Measurements from ENCODE around the gene CD164.
A peak's percentile ranks its signal among the peaks of the same experiment; 100 is the strongest.

The CD164 gene

DNA sequence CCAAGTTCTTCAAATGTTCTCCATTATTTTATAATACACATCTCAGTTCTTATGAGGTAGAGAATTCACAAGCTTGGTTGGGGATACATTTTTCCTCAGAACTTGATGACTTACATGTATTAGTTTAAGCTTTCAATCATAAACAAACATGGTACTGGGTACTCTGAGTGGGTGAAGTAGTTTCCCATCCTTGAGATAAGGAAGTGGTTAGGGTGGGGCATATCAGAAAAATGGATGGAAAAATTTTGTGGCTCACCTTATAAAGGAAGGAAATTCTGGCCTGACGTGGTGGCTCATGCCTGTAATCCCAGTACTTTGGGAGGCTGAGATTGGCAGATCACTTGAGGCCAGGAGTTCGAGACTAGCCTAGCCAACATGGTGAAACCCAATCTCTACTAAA lies 52.0 kb downstream of the CD164 start:
- no peak overlapping the region for H3K27ac ChIP-seq
- intact Hi-C loops (cut with DNase I; ENCODE audit: low total_unique reads) = no loop called here
- H3K4me1 ChIP-seq = peaks cover 0 to 5% (median 0%) of the 10 kb centered on the region in 4 donors
- H3K36me3 ChIP-seq = no peaks in the 10 kb centered on the region
- H3K4me3 ChIP-seq = no peak overlapping the region
- no peaks in the 10 kb centered on the region for H3K27me3 ChIP-seq
- H3K9me3 ChIP-seq = no peaks in the 10 kb centered on the region
- TF ChIP-seq, protein P1, sequence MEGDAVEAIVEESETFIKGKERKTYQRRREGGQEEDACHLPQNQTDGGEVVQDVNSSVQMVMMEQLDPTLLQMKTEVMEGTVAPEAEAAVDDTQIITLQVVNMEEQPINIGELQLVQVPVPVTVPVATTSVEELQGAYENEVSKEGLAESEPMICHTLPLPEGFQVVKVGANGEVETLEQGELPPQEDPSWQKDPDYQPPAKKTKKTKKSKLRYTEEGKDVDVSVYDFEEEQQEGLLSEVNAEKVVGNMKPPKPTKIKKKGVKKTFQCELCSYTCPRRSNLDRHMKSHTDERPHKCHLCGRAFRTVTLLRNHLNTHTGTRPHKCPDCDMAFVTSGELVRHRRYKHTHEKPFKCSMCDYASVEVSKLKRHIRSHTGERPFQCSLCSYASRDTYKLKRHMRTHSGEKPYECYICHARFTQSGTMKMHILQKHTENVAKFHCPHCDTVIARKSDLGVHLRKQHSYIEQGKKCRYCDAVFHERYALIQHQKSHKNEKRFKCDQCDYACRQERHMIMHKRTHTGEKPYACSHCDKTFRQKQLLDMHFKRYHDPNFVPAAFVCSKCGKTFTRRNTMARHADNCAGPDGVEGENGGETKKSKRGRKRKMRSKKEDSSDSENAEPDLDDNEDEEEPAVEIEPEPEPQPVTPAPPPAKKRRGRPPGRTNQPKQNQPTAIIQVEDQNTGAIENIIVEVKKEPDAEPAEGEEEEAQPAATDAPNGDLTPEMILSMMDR (IDR thresholded peaks at IDR 0.05) = no peak
- DNase-seq = peak in 1 of 2 donors; percentile 25

DNA sequence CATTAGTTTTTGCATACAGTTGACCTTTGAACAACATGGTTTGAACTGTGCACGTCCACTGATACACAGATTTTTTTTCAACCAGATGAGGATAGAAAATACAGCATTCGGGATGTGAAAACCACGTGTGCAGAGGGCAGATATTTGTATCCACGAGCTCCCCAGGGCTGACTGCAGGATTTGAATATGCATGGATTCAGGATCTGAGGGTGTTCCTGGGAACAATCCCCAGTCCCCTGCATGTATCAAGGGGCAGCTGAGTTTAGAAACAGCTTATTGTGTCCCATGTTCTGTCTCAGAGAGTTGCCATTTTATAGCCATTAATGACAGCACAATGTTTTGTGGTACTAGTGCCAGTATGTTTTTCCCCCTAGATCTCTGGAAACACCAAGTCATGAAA lies 53.6 kb downstream of the CD164 start:
- Histone ChIP-seq H3K4me1 (peaks cover 0 to 22% (median 6%) of the 10 kb centered on the region in 4 donors), H3K36me3 (no peaks in the 10 kb centered on the region), H3K27me3 (no peaks in the 10 kb centered on the region), H3K9me3 (no peaks in the 10 kb centered on the region), H3K4me3 (no peak overlapping the region), H3K27ac (no peak overlapping the region)
- intact Hi-C loops (cut with DNase I; ENCODE audit: low total_unique reads) = no loop called here
- DNase-seq = peak in 1 of 2 donors; percentile 1
- TF ChIP-seq, protein P1 (IDR thresholded peaks at IDR 0.05) = no peak

DNA sequence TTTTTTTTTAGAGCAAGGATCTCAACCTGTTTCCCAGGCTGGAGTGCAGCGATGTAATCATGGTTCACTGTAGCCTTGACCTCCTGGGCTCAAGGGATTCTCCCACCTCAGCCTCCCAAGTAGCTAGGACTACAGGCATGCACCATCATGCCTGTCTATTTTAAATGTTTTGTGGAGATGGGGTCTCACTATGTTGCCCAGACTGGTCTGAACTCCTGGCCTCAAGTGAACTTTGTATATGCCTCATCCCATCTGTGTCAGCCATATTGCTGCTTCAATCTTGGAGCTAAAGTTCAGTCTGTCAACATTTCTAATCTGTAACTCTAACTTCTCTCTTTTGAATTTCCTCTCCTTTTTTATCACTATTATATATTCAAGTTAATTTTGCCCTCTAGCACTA lies 54.3 kb downstream of the CD164 start:
- peak in 1 of 2 donors; percentile 1 for DNase-seq

DNA sequence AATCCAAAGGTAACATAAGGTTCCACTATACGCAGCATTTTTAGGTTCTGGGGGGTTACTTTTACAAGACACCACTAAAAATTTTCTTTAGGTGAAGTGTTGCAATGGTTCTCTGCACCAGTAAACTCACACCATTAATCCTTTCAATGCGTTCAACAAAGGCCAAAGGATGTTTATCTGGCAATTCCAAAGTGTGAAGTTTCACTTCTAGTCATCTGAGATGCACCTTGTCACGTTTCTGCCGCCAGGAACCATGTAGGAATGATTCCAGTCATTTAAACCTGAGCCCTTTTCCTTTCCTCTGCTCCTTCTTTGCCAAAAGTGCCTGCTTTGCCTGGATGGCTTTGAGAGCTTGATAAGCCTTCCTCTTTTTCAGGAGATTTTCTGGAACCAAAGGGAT lies 54.8 kb downstream of the CD164 start:
- peak in 1 of 2 donors; percentile 5 for DNase-seq
- peaks cover 0 to 33% (median 14%) of the 10 kb centered on the region in 4 donors for H3K4me1 ChIP-seq
- H3K36me3 ChIP-seq = no peaks in the 10 kb centered on the region
- H3K9me3 ChIP-seq = no peaks in the 10 kb centered on the region
- no peak overlapping the region for H3K27ac ChIP-seq
- TF ChIP-seq, protein P1 (IDR thresholded peaks at IDR 0.05) = no peak
- intact Hi-C loops (cut with DNase I; ENCODE audit: low total_unique reads) = no loop called here
- no peak overlapping the region for H3K4me3 ChIP-seq
- no peaks in the 10 kb centered on the region for H3K27me3 ChIP-seq

More for the DNA sequence above, 54.3 kb downstream of the CD164 start:
- H3K9me3 ChIP-seq = no peaks in the 10 kb centered on the region
- TF ChIP-seq, protein P1 (IDR thresholded peaks at IDR 0.05) = no peak
- H3K27me3 ChIP-seq = no peaks in the 10 kb centered on the region
- no peak overlapping the region for H3K4me3 ChIP-seq
- no peaks in the 10 kb centered on the region for H3K36me3 ChIP-seq
- H3K27ac ChIP-seq = no peak overlapping the region
- intact Hi-C loops (cut with DNase I; ENCODE audit: low total_unique reads) = no loop called here
- H3K4me1 ChIP-seq = peaks cover 0 to 28% (median 10%) of the 10 kb centered on the region in 4 donors

DNA sequence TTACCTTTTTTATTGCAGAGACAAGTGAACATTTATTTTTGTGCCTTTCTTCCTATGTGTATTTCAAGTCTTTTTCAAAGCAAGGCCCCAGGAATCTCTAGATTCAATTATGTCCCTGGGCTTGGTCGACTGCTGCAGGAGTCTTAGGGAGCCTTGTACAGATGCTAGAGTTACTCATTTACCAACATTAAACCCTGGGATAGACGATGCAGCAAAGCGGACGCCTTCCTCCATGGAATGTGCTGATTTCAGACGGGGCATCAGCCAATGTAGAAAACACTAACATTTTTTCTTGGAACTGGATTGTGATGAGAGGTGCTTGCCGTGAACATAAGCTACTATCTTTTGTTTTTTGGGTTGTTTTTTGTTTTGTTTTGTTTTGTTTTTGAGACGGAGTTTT lies 55.9 kb downstream of the CD164 start:
- no peak overlapping the region for H3K4me3 ChIP-seq
- no peaks in the 10 kb centered on the region for H3K27me3 ChIP-seq
- DNase-seq = no peak
- no peaks in the 10 kb centered on the region for H3K36me3 ChIP-seq
- H3K4me1 ChIP-seq = peaks cover 0 to 33% (median 15%) of the 10 kb centered on the region in 4 donors
- H3K9me3 ChIP-seq = no peaks in the 10 kb centered on the region
- no peak overlapping the region for H3K27ac ChIP-seq
- intact Hi-C loops (cut with DNase I; ENCODE audit: low total_unique reads) = no loop called here
- TF ChIP-seq, protein P1 (IDR thresholded peaks at IDR 0.05) = no peak

DNA sequence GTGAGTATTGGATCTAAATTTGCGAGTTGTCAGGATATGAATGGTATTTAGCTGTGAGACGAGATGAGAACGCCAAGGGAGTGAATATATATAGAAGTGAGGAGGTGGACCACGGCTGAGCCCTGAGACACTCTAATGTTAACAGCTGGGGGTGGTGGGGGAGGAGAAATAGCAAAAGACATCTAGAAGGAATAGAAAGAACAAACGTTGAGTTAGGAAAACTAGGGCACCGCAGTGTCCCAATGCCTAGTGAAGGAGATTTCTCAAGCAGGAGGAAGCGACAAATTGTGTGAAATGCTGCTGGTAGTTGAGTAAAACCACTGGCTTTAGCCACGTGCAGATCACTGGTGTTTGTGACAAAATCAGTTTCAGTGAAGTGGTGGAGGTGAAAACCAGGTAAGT lies 56.9 kb downstream of the CD164 start:
- Histone ChIP-seq H3K4me3 (no peak overlapping the region), H3K4me1 (peaks cover 0 to 33% (median 15%) of the 10 kb centered on the region in 4 donors), H3K36me3 (no peaks in the 10 kb centered on the region), H3K9me3 (no peaks in the 10 kb centered on the region), H3K27me3 (no peaks in the 10 kb centered on the region), H3K27ac (no peak overlapping the region)
- intact Hi-C loops (cut with DNase I; ENCODE audit: low total_unique reads) = no loop called here
- TF ChIP-seq, protein P1 (IDR thresholded peaks at IDR 0.05) = no peak
- peak in 1 of 2 donors; percentile 38 for DNase-seq
